Right lobe of liver (tissue), 4 donors: ENCODE results near the gene CCDC88C.

Experiments
- POLR2A ChIP-seq: fragments of 450-650 bp; IDR thresholded peaks from one replicate; pipeline ENCODE4 v1.6.1; 2017; ENCODE audit warnings: antibody characterized with exemption, mild to moderate bottlenecking
- TF ChIP-seq, protein P1 (sequence below), 4 donors: fragments of 200-600 bp in 3 of 4; fragments of 450-650 bp in 1 of 4; IDR thresholded peaks; one replicate each; pipeline versions ENCODE4 v1.5.1 to v1.8.0; 2016 to 2022; ENCODE audit warnings: antibody characterized with exemption in 4 of 4, mild to moderate bottlenecking in 2 of 4
- donor health status: DM: no; HTN: no; CAD: no.
- donor health status: DM: no; HTN: no; CAD: no.
- donor health status: DM: no; HTN: yes; CAD: no.

DNA sequence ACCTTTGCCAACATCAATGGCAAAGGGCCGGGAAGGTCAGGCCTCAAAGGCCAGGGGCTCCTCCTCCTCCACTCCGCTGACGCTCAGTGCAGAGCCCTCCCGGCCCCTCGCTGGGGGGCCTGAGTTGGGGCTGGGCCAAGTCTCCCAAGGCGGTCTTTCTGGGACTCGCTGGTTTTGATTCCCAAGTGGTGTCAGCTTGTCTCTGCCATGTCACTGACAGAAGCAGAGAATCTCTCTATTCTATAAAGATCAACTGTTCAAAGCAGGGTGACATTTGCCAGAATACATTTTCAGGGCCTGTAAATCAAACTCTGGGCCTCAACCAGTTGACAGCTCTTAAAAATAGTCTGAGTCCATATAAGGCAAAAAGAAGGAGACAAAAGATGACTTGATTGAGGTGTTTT lies 75.9 kb downstream of the CCDC88C start:
- TF ChIP-seq, protein P1, sequence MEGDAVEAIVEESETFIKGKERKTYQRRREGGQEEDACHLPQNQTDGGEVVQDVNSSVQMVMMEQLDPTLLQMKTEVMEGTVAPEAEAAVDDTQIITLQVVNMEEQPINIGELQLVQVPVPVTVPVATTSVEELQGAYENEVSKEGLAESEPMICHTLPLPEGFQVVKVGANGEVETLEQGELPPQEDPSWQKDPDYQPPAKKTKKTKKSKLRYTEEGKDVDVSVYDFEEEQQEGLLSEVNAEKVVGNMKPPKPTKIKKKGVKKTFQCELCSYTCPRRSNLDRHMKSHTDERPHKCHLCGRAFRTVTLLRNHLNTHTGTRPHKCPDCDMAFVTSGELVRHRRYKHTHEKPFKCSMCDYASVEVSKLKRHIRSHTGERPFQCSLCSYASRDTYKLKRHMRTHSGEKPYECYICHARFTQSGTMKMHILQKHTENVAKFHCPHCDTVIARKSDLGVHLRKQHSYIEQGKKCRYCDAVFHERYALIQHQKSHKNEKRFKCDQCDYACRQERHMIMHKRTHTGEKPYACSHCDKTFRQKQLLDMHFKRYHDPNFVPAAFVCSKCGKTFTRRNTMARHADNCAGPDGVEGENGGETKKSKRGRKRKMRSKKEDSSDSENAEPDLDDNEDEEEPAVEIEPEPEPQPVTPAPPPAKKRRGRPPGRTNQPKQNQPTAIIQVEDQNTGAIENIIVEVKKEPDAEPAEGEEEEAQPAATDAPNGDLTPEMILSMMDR (IDR thresholded peaks at IDR 0.05) = no peak
- no peak for TF ChIP-seq POLR2A
